Endothelial cell of umbilical vein (primary cell): ENCODE results near the gene TMEM233. TPM values are rescaled to one million over a fixed set of nuclear protein-coding genes. Genes with fewer than 3 reads are reported as not detected.

ENCODE experiments used
- BruUV-seq: library from RNA; stranded (reverse); fragments of 400-500 nt; replicated peaks from 2 replicates; lab custom pipeline; 2021; lab: Mats Ljungman, UMichigan
- CTCF ChIA-PET: fragments of 300-600, 350-600 bp; sonication (Branson Sonifier 250); formaldehyde crosslinking; loops from one replicate; lab custom pipeline; 2021; ENCODE audit warnings: antibody characterized with exemption, inconsistent platforms; lab: Charles Lee
- POLR2A ChIA-PET: fragments of 300-600, 350-600 bp; sonication (Branson Sonifier 250); formaldehyde crosslinking; loops from one replicate; lab custom pipeline; 2021; ENCODE audit warnings: antibody characterized with exemption, inconsistent platforms; lab: Charles Lee
- DNase-seq: peaks from one replicate; pipeline ENCODE4 v3.0.0-alpha.2; 2011; ENCODE audit warnings: low read depth, low spot score
- FAIRE-seq: peaks from 2 replicates; lab custom pipeline; 2011; peaks lifted over from hg19 to GRCh38; lab: Jason Lieb, UNC
- H2AFZ ChIP-seq: 2 replicates; pipeline ENCODE4 v1.6.0; 2012; ENCODE audit warnings: low read depth, low read length, control low read depth, inconsistent platforms
- H3K27ac ChIP-seq: 2 replicates; pipeline ENCODE4 v1.5.1; 2011; ENCODE audit warnings: low read depth, mild to moderate bottlenecking, control low read depth, low read length, moderate library complexity; ENCODE audit not compliant: insufficient read depth
- H3K27me3 ChIP-seq, 2 experiments: 2 replicates each; pipeline versions ENCODE4 v1.6.0 to v1.6.1; 2011; ENCODE audit warnings: low read length in 2 of 2, mixed read lengths in 1 of 2; ENCODE audit not compliant: control insufficient read depth in 2 of 2, insufficient read depth in 2 of 2
- H3K36me3 ChIP-seq, 2 experiments: 2 replicates in 1 of 2; 3 replicates in 1 of 2; pipeline ENCODE4 v1.5.1; 2011; ENCODE audit warnings: low read length in 2 of 2, mild to moderate bottlenecking in 1 of 2, moderate library complexity in 1 of 2; ENCODE audit not compliant: control insufficient read depth in 2 of 2, insufficient read depth in 2 of 2; ENCODE audit errors: extremely low read depth in 1 of 2
- H3K4me1 ChIP-seq: 3 replicates; pipeline ENCODE4 v1.5.1; 2011; ENCODE audit warnings: mild to moderate bottlenecking, low read length; ENCODE audit not compliant: control insufficient read depth, insufficient read depth; ENCODE audit errors: extremely low read depth
- H3K4me2 ChIP-seq: 2 replicates; pipeline ENCODE4 v1.6.1; 2011; ENCODE audit warnings: low read length, control low read depth, mixed read lengths; ENCODE audit not compliant: insufficient read depth
- H3K4me3 ChIP-seq, 3 experiments: fragments of 200-600 bp in 1 of 3; sonication (generic), shearing (Covaris generic) in 1 of 3; replicated peaks in 1 of 3; 2 replicates each; pipeline ENCODE4 v1.5.1; 2011 to 2016; ENCODE audit warnings: control low read depth in 3 of 3, low read length in 3 of 3, mild to moderate bottlenecking in 2 of 3, inconsistent platforms in 1 of 3, low read depth in 1 of 3, moderate library complexity in 1 of 3; ENCODE audit not compliant: insufficient read depth in 1 of 3
- H3K79me2 ChIP-seq: 2 replicates; pipeline ENCODE4 v1.6.0; 2012; ENCODE audit warnings: low read length, inconsistent platforms; ENCODE audit not compliant: control insufficient read depth, insufficient read depth
- H3K9ac ChIP-seq: replicated peaks from 2 replicates; pipeline ENCODE3; 2011; ENCODE audit warnings: low read length, control low read depth; ENCODE audit not compliant: insufficient read depth; ENCODE audit errors: extremely low read depth
- H3K9me1 ChIP-seq: replicated peaks from 3 replicates; pipeline ENCODE4 v1.6.0; 2011; ENCODE audit warnings: mild to moderate bottlenecking, low read length; ENCODE audit not compliant: control insufficient read depth, insufficient read depth; ENCODE audit errors: extremely low read depth
- H3K9me3 ChIP-seq: replicated peaks from 2 replicates; pipeline ENCODE4 v1.5.1; 2012; ENCODE audit warnings: low read length, inconsistent platforms; ENCODE audit not compliant: control insufficient read depth, insufficient read depth
- H4K20me1 ChIP-seq: replicated peaks from 2 replicates; pipeline ENCODE3; 2011; ENCODE audit warnings: mild to moderate bottlenecking, low read length; ENCODE audit not compliant: control insufficient read depth, insufficient read depth; ENCODE audit errors: extremely low read depth
- CTCF ChIP-seq, 2 donors: IDR thresholded peaks; 1 replicate in 1 of 2; 2 replicates in 1 of 2; pipeline ENCODE4 v1.5.1; 2011; ENCODE audit warnings: low read length in 2 of 2, mild to moderate bottlenecking in 2 of 2, moderate library complexity in 2 of 2, control low read depth in 1 of 2, inconsistent platforms in 1 of 2, low read depth in 1 of 2; ENCODE audit not compliant: insufficient read depth in 1 of 2; ENCODE audit errors: extremely low read depth in 1 of 2
- EZH2 ChIP-seq: IDR thresholded peaks from 2 replicates; pipeline ENCODE4 v1.6.1; 2012; ENCODE audit warnings: borderline replicate concordance, low read depth, mild to moderate bottlenecking, moderate library complexity, low read length, inconsistent platforms; ENCODE audit not compliant: severe bottlenecking
- FOS ChIP-seq: IDR thresholded peaks from 2 replicates; pipeline ENCODE4 v1.6.1; 2011; ENCODE audit warnings: mild to moderate bottlenecking, low read length, moderate library complexity, borderline replicate concordance; ENCODE audit not compliant: insufficient read depth
- GATA2 ChIP-seq: IDR thresholded peaks from 2 replicates; pipeline ENCODE4 v1.7.0; 2011; ENCODE audit warnings: low read depth, mild to moderate bottlenecking, moderate library complexity, mixed read lengths, low read length; ENCODE audit not compliant: insufficient read length, insufficient read depth
- JUN ChIP-seq: IDR thresholded peaks from 2 replicates; pipeline ENCODE4 v1.6.1; 2011; ENCODE audit warnings: borderline replicate concordance, low read depth; ENCODE audit not compliant: insufficient read length, insufficient read depth
- MAX ChIP-seq: IDR thresholded peaks from 2 replicates; pipeline ENCODE4 v1.6.1; 2011; ENCODE audit not compliant: insufficient read depth, insufficient read length
- MYC ChIP-seq: IDR thresholded peaks from one replicate; pipeline ENCODE4 v1.6.1; 2011; ENCODE audit warnings: mild to moderate bottlenecking, low read depth, low read length
- POLR2A ChIP-seq: IDR thresholded peaks from 2 replicates; pipeline ENCODE4 v1.6.1; 2012; ENCODE audit warnings: low read depth, mild to moderate bottlenecking, control low read depth, low read length
- POLR2AphosphoS5 ChIP-seq: IDR thresholded peaks from 2 replicates; pipeline ENCODE4 v1.6.1; 2012; ENCODE audit warnings: low read depth, mild to moderate bottlenecking, control low read depth, low read length, moderate library complexity; ENCODE audit not compliant: insufficient read depth
- dilution Hi-C: fragments of 300-500 bp; cut with MboI; formaldehyde crosslinking; loops from one replicate; pipeline ENCODE4 v1.15.0; 2019; ENCODE audit warnings: low sequenced_read_pairs; ENCODE audit not compliant: extremely low pct_ligation_motif_present
- intact Hi-C: fragments of 100-400 bp; cut with micrococcal nuclease; formaldehyde crosslinking; loops from one replicate; pipeline ENCODE4 v1.10.0; 2022
- polyA plus RNA-seq, 4 experiments: library from polyadenylated mRNA; depleted of rRNA in 3 of 4; stranded (reverse) in 3 of 4; unstranded in 1 of 4; fragments of >200 nt; gene quantifications; 2 replicates each; pipeline versions ENCODE4 v1.2.1 to v1.2.3, GENCODE V29; 2011 to 2012; ENCODE audit warnings: missing spikeins in 1 of 4
- total RNA-seq: library from RNA; stranded (reverse); gene quantifications from 2 replicates; pipeline ENCODE4 v1.2.3, GENCODE V29; 2021

TMEM233 gene
- total and polyA plus RNA-seq, 2 donors (not counting 3 experiments of a cell fraction or from before 2014, with no cell fraction given) = 0.01 TPM; not detected in 1

- no peaks in the 10 kb centered on the region for H3K27me3 ChIP-seq
- CTCF ChIA-PET = interaction anchor here (0.7 to 0.8 kb wide), 2 partner anchors 11 to 98 kb away, joined by 3 read pairs; no protein-coding TSS in a partner anchor
- H4K20me1 ChIP-seq = no peaks in the 10 kb centered on the region
- intact Hi-C loops (no loop called here), dilution Hi-C loops (no loop called here)
- no peak for TF ChIP-seq MYC
- TF ChIP-seq MAX = no peak
- no peak for TF ChIP-seq JUN
- no peak for TF ChIP-seq FOS
- TF ChIP-seq CTCF (IDR thresholded peaks at IDR 0.05; ENCODE audit: extremely low read depth in 1 of 2, insufficient read depth in 1 of 2, low read depth in 1 of 2, low read length in 2 of 2) = no peak
- no peak for TF ChIP-seq POLR2A
- no peak for TF ChIP-seq POLR2AphosphoS5
- TF ChIP-seq EZH2 = no peak
- no peak for TF ChIP-seq GATA2
- FAIRE-seq (no peak), DNase-seq (no peak)
- no peak overlapping the region for H2AFZ ChIP-seq
- H3K4me2 ChIP-seq = no peak overlapping the region
- H3K27ac ChIP-seq = no peak overlapping the region
- H3K79me2 ChIP-seq = no peaks in the 10 kb centered on the region
- H3K4me3 ChIP-seq = no peak overlapping the region
- peaks cover 9 to 27% of the 10 kb centered on the region in 2 experiments for H3K36me3 ChIP-seq
- POLR2A ChIA-PET = no interaction called here
- no peak overlapping the region for H3K9ac ChIP-seq
- no peaks in the 10 kb centered on the region for H3K9me1 ChIP-seq
- BruUV-seq = no TSS peak
- no peaks in the 10 kb centered on the region for H3K9me3 ChIP-seq
- H3K4me1 ChIP-seq = no peaks in the 10 kb centered on the region
Observed at GRCh38 chr12:119682639-119683252, 89.2 kb downstream of the TMEM233 start.
